Gastroesophageal sphincter (tissue), 4 donors: ENCODE measurements around the gene SPSB2. TPM values are rescaled to one million over a fixed set of nuclear protein-coding genes. Genes with fewer than 3 reads are reported as not detected.
"Not testable (repeated sequence)": the region's sequence is repeated elsewhere in the genome, so short reads cannot be mapped to it uniquely, and the experiment has no call there.

Source experiments
- ATAC-seq: fragments of 150-250 bp; one replicate; pipeline ENCODE4 v1.9.1; 2016; ENCODE audit warnings: mild to moderate bottlenecking, moderate library complexity
- H3K27ac ChIP-seq, 4 donors: fragments of 200-600 bp; sonication (generic) in 3 of 4; 1 replicate in 3 of 4; 2 replicates in 1 of 4; pipeline ENCODE4 v1.5.1; 2016 to 2019
- H3K27me3 ChIP-seq: fragments of 200-600 bp; sonication (generic); one replicate; pipeline ENCODE4 v1.5.1; 2019
- H3K36me3 ChIP-seq, 2 donors: fragments of 200-600 bp; sonication (generic); one replicate each; pipeline ENCODE4 v1.5.1; 2019; ENCODE audit warnings: control low read depth in 1 of 2
- H3K4me1 ChIP-seq, 3 donors: fragments of 200-600 bp; sonication (generic); 1 replicate in 2 of 3; 2 replicates in 1 of 3; pipeline ENCODE4 v1.5.1; 2016 to 2019; ENCODE audit warnings: control low read depth in 2 of 3
- H3K4me3 ChIP-seq, 2 donors: fragments of 200-600 bp; sonication (generic); one replicate each; pipeline ENCODE4 v1.5.1; 2019; ENCODE audit warnings: mild to moderate bottlenecking in 1 of 2, moderate library complexity in 1 of 2
- H3K9me3 ChIP-seq, 3 donors: fragments of 200-600 bp; sonication (generic); one replicate each; pipeline ENCODE4 v1.5.1; 2017 to 2019; ENCODE audit warnings: control low read depth in 2 of 3
- EP300 ChIP-seq: sonication (generic); formaldehyde crosslinking; IDR thresholded peaks from one replicate; pipeline ENCODE4 v1.6.1; 2017; ENCODE audit warnings: antibody characterized with exemption, mild to moderate bottlenecking
- POLR2A ChIP-seq, 2 donors: fragments of 450-650 bp; IDR thresholded peaks; one replicate each; pipeline ENCODE4 v1.6.1; 2017; ENCODE audit warnings: antibody characterized with exemption in 2 of 2, mild to moderate bottlenecking in 2 of 2, moderate library complexity in 1 of 2
- POLR2AphosphoS5 ChIP-seq: sonication (generic); formaldehyde crosslinking; IDR thresholded peaks from one replicate; pipeline ENCODE4 v1.6.1; 2017; ENCODE audit warnings: antibody characterized with exemption
- WGBS, 2 donors: methylation state at CpG; one replicate each; pipeline ENCODE4 v1.1.5; 2018; ENCODE audit warnings: low coverage in 1 of 2; 5-methylcytosine and 5-hydroxymethylcytosine counted together
- total RNA-seq, 4 donors: library from RNA; depleted of rRNA; stranded (reverse); fragments of >200 nt; gene quantifications; one replicate each; pipeline ENCODE4 v1.1.0, GENCODE V29; 2016
- TF ChIP-seq, protein P1 (sequence below), 4 experiments: fragments of 200-600 bp in 2 of 4; fragments of 450-650 bp in 2 of 4; sonication (generic) in 1 of 4; IDR thresholded peaks; one replicate each; pipeline ENCODE4 v1.5.1; 2017 to 2019; ENCODE audit warnings: antibody characterized with exemption in 4 of 4, mild to moderate bottlenecking in 2 of 4, moderate library complexity in 2 of 4

Gene SPSB2
- total RNA-seq, 4 donors from 2014 or later, result 7.4 to 10.7 (median 8.1) TPM

DNA sequence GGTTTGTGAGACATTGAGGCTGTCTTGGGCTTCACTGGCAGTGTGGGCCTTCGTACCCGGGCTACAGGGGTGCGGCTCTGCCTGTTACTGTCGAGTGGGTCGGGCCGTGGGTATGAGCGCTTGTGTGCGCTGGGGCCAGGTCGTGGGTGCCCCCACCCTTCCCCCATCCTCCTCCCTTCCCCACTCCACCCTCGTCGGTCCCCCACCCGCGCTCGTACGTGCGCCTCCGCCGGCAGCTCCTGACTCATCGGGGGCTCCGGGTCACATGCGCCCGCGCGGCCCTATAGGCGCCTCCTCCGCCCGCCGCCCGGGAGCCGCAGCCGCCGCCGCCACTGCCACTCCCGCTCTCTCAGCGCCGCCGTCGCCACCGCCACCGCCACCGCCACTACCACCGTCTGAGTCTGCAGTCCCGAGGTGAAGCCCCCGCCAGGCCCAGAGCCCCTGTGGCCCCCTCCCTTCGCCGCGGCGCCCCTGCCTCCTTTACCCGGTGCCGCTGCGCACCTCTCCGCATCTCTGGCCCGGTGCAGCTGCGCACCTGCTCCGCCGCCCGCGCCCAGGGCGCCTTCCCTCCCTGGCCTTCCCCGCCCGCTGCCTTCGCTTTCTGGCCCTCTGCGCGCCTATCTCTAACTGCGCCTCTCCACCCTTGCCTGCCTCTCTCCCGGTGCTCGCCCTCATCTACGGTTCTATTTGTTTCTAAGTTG, 41.3 kb upstream of the SPSB2 start, which contains the start of gene ENO2:
TSS of gene ENO2 (plus strand) at position 335 of the 701 bp plus-strand sequence. CDS start 1,253 bp downstream, outside the sequence.
- H3K36me3 ChIP-seq, result peaks cover 0 to 34% of the 10 kb centered on the region in 2 donors
- 0% methylated on average over 14 to 15 of the region's 68 CpGs for WGBS, 2 donors
- peak; percentile 96 for ATAC-seq
- H3K4me1 ChIP-seq, result peaks cover 0 to 31% (median 15%) of the 10 kb centered on the region in 3 donors
- TF ChIP-seq POLR2A (IDR thresholded peaks at IDR 0.05) (peak; percentile 40 to 54), POLR2AphosphoS5 (peak; percentile 26), EP300 (no peak)
- TF ChIP-seq, protein P1, sequence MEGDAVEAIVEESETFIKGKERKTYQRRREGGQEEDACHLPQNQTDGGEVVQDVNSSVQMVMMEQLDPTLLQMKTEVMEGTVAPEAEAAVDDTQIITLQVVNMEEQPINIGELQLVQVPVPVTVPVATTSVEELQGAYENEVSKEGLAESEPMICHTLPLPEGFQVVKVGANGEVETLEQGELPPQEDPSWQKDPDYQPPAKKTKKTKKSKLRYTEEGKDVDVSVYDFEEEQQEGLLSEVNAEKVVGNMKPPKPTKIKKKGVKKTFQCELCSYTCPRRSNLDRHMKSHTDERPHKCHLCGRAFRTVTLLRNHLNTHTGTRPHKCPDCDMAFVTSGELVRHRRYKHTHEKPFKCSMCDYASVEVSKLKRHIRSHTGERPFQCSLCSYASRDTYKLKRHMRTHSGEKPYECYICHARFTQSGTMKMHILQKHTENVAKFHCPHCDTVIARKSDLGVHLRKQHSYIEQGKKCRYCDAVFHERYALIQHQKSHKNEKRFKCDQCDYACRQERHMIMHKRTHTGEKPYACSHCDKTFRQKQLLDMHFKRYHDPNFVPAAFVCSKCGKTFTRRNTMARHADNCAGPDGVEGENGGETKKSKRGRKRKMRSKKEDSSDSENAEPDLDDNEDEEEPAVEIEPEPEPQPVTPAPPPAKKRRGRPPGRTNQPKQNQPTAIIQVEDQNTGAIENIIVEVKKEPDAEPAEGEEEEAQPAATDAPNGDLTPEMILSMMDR (IDR thresholded peaks at IDR 0.05), result peak in 1 of 4 experiments; percentile 24
- no peaks in the 10 kb centered on the region for H3K9me3 ChIP-seq
- H3K27me3 ChIP-seq, result no peaks in the 10 kb centered on the region
- peak within 1 kb of the TSS; percentile 65 to 87 for H3K4me3 ChIP-seq
- peak within 1 kb of the TSS; percentile 58 to 92 (median 90) for H3K27ac ChIP-seq

DNA sequence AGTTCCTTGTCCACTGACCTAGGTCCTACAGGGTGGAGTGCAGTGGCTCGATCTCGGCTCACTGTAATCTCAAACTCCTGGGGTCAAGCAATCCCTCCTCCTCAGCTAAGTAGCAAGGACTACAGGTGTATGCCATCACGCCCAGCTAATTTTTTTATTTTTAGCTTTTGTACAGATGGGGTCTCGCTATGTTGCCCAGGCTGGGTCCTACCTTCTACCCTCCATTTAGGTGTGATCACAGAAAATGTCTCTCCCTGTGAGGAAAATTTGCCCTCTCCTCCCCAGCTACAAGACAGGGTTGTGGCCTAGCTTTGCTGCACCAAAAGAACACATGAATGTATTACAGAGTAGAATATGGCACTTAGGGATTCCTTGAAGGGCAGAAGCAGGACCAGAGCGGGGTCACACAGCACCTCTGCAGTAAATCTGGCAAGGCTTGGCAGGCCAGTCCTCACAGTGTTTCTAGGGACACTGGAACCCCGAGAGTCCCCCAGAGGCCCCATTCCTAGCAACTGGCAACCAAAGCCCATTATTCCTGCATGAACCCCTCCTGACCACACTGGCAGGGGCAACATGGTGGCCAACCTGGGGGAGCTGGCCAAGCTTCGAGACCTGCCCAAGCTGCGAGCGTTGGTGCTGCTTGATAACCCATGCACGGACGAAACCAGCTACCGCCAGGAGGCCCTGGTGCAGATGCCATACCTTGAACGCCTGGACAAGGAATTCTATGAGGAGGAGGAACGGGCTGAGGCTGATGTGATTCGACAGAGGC, 39.2 kb upstream of the SPSB2 start:
- Histone ChIP-seq H3K27ac (no peak overlapping the region), H3K4me1 (peaks cover 0 to 31% (median 15%) of the 10 kb centered on the region in 3 donors), H3K36me3 (peaks cover 0 to 21% of the 10 kb centered on the region in 2 donors), H3K4me3 (no peak overlapping the region), H3K9me3 (no peaks in the 10 kb centered on the region), H3K27me3 (no peaks in the 10 kb centered on the region)
- WGBS, 2 donors, result 87 to 88% methylated on average over 7 to 8 of the region's 15 CpGs
- ATAC-seq, result no peak
- TF ChIP-seq, protein P1 (IDR thresholded peaks at IDR 0.05), result no peak
- TF ChIP-seq POLR2AphosphoS5 (no peak), EP300 (no peak), POLR2A (IDR thresholded peaks at IDR 0.05) (no peak)

DNA sequence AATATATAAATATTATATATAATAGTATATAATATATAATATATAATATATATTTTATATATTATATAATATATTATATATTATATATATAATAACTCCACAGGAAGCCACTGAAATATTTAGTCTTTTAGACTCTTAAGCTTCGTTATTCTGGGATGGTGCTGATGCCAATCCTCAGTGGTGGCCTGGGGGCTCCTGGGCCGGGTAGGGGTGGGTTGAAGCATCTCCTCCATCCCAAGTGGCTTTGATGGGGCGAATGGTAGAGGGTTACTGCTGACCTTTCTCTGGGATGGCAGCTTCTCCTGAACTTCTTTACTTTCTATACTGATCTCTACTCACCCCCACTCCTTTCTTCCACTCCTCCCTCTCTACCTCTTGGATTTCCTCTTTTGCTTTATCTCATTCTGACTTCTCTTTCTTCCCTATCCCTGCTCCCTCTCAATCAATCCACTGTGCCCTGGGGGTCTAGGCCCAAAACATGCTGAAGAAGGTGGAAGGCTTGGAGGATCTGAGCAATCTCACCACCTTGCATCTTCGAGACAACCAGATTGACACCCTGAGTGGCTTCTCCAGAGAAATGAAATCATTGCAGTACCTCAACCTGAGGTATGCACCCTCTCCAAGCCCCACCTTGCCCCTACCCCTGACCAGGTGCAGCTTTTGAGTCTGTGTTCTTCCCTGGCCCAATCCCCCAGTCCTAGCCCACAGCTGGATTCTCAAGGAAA, 36.5 kb upstream of the SPSB2 start:
- Histone ChIP-seq H3K27me3 (no peaks in the 10 kb centered on the region), H3K27ac (no peak overlapping the region), H3K4me1 (peaks cover 0 to 21% (median 4%) of the 10 kb centered on the region in 3 donors), H3K9me3 (no peaks in the 10 kb centered on the region), H3K36me3 (peaks cover 0 to 24% of the 10 kb centered on the region in 2 donors), H3K4me3 (no peak overlapping the region)
- no peak for TF ChIP-seq EP300
- TF ChIP-seq POLR2A (IDR thresholded peaks at IDR 0.05), result no peak
- no peak for TF ChIP-seq POLR2AphosphoS5
- TF ChIP-seq, protein P1 (IDR thresholded peaks at IDR 0.05), result no peak
- ATAC-seq, result no peak
- 88 to 100% methylated on average over 2 to 3 of the region's 4 CpGs for WGBS, 2 donors

DNA sequence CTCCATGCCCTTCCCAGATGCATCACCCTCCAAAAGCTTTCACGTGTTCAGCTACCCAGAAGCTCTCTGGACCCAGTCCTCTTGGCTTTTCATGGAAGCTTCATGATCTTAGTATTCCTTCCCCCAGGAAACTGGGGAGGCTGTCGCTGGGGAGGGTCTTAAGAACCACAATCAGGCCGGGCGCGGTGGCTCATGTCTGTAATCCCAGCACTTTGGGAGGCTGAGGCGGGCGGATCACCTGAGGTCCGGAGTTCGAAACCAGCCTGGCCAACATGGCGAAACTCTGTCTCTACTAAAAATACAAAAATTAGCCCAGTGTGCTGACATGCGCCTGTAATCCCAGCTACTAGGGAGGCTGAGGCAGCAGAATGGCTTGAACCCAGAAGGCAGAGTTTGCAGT, 35.0 kb upstream of the SPSB2 start:
- not testable (repeated sequence) for H3K27ac ChIP-seq, ATAC-seq, H3K9me3 ChIP-seq, H3K27me3 ChIP-seq, H3K4me3 ChIP-seq
- H3K4me1 ChIP-seq, result peaks cover 0 to 16% (median 3%) of the 10 kb centered on the region in 3 donors
- H3K36me3 ChIP-seq, result peaks cover 0 to 24% of the 10 kb centered on the region in 2 donors
- 100% methylated on average over 1 of the region's 11 CpGs; no CpG with 5 or more reads in 1 of the 2 donors for WGBS, 2 donors
